Stimulated activated naive CD8-positive, alpha-beta T cell treated with anti-CD3 and anti-CD28 coated beads, Interleukin-15, amount 100 ng/mL, for 72 hours (primary cell): ENCODE results near the gene PIGS.
A peak's percentile ranks its signal among the peaks of the same experiment; 100 is the strongest.

Experiments used
- ATAC-seq: fragments of 150-1000 bp; cut with Tn5 transposase; 2 replicates; pipeline ENCODE4 v1.10.0; 2021; ENCODE audit warnings: mild to moderate bottlenecking, moderate library complexity
- DNase-seq, 2 donors: peaks; one replicate each; pipeline ENCODE4 v3.0.0; 2021 to 2022
- H3K27ac Mint-ChIP-seq, 2 donors: one replicate each; pipeline ENCODE4 v1.8.0; 2022; ENCODE audit warnings: mild to moderate bottlenecking in 2 of 2, mixed read lengths in 2 of 2, moderate library complexity in 2 of 2
- H3K27me3 Mint-ChIP-seq: one replicate; pipeline ENCODE4 v1.8.0; 2022; ENCODE audit warnings: mixed read lengths
- H3K4me1 Mint-ChIP-seq: one replicate; pipeline ENCODE4 v1.8.0; 2022; ENCODE audit warnings: mild to moderate bottlenecking, mixed read lengths
- H3K4me3 Mint-ChIP-seq, 2 donors: one replicate each; pipeline ENCODE4 v1.8.0; 2022; ENCODE audit warnings: mild to moderate bottlenecking in 2 of 2, mixed read lengths in 2 of 2, moderate library complexity in 1 of 2
- H3K9me3 Mint-ChIP-seq, 2 donors: one replicate each; pipeline ENCODE4 v1.8.0; 2022; ENCODE audit warnings: mixed read lengths in 2 of 2

PIGS gene

DNA sequence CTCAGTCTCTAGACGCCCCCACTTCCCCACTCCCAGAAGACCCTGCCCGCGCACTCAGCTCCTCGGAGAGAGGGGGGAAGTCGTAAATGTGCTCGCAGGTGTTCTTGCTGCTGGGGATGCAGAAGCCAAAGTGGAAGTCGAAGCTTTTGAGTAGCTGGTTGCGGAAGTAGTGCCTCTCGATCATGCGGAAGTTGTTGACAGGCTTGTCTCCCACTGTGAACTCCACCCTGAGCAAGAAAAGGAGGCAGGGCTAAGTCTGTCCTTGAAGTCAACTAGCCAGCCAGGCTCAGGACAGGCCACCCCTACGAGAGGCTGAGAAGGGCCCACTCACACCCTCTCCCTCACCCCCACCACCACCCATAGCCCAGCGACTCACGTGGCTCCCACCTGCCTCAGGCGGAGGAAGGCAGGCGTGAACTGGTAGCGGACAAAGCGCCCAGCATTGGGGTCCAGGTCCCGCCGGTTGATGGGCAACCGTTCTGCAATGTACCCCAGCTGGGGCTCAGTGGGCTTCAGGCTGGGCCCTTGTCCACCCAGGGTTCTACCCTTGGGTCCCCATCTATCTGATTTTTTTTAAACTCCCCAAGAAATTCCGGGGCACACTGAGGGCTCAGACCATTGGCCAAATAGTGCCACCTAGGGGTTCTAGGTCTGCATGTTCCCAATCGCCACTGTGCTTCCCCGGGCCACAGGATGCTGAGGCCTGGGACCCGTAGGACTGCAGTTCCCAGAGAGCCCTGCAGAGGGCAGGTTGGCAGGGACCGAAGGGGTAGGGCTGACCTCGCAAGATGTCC, 23.5 kb downstream of the PIGS start:
- H3K27ac Mint-ChIP-seq, result peak overlapping the region; percentile 29 to 66
- ATAC-seq (peak; percentile 36), DNase-seq (peak; percentile 75 to 80)
- no peaks in the 10 kb centered on the region for H3K27me3 Mint-ChIP-seq
- H3K4me3 Mint-ChIP-seq, result peak overlapping the region; percentile 62 to 96
- peaks cover 53% of the 10 kb centered on the region for H3K4me1 Mint-ChIP-seq
- H3K9me3 Mint-ChIP-seq, result no peaks in the 10 kb centered on the region

- Mint-ChIP-seq H3K27me3 (no peaks in the 10 kb centered on the region), H3K27ac (no peak overlapping the region), H3K9me3 (no peaks in the 10 kb centered on the region), H3K4me3 (peak overlapping the region in 1 of 2 donors; percentile 48), H3K4me1 (peaks cover 50% of the 10 kb centered on the region)
- ATAC-seq (no peak), DNase-seq (no peak)
Observed at GRCh38 chr17:28547096-28547622, 24.2 kb downstream of the PIGS start.

DNA sequence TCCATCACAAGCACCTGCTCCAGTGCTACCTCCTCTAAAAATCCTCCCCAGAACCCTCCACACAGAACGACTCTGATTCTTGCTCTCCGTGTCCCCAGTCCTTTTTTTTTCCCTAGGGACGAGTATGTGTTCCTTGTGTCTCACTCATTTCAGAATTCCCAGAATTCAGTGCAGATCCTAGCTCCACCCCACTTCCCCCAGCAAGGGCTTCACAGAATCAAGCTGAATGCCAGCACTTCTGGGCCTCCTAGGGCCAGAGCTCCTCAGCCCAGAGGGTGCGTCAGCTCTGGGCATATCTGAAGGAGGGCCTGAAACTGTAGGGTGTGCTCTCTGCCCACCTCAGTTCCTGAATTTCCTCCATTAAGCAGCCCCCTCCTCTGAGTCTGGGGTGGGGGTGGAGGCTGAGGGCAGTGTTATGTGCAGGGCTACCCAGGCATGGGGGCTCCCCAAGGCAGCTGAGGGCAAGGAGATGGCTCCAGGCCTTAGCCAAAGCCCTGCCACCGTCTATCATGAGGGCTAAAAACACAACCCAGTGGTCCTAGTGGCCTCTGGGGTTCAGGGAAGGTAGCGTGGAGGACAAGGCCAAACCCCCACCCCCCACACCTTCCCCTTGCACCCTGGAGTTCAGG, 25.4 kb downstream of the PIGS start:
- Mint-ChIP-seq H3K9me3 (no peaks in the 10 kb centered on the region), H3K4me1 (peaks cover 38% of the 10 kb centered on the region), H3K27ac (no peak overlapping the region), H3K27me3 (no peaks in the 10 kb centered on the region), H3K4me3 (no peak overlapping the region)
- ATAC-seq, result no peak
- no peak for DNase-seq

GRCh38 chr17:28545141-28545503, 26.2 kb downstream of the PIGS start:
- H3K27ac Mint-ChIP-seq, result no peak overlapping the region

DNA sequence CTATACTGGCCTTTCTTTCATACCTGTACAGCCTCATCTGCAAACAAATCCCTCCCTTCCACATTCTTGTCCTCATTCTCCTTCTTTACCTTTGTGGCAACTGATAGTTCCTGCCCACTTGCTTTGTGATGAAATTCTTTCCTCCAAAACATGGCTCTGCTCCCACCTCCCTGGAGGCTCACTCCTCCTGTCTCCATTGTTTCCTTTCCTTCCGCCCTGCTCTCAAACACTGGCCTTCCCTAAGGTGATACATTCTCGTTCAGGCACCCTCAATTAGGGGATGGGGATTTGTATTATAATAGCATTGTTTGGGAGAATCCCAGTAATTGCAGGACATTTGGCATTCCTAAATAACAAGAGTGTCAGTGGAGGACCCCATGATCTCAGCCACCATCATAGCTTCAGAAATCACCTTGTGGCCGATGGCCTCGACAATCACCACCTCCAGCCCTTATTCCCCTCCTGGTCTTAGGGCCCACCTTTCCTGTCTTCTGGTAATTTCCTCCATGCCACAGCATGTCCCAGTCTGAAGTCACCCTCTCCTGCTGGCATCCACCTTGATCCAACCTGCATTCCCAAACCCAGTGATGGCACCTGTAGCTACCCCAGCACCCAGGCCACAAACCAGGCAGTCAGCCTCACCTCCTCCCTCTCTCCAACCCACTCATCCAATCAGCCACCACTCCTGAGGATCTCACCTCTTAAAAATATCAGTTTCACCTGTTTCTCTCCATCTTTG, 26.8 kb downstream of the PIGS start:
- H3K4me3 Mint-ChIP-seq, result no peak overlapping the region
- no peak overlapping the region for H3K27ac Mint-ChIP-seq
- no peaks in the 10 kb centered on the region for H3K27me3 Mint-ChIP-seq
- ATAC-seq, result no peak
- H3K4me1 Mint-ChIP-seq, result peaks cover 24% of the 10 kb centered on the region
- no peaks in the 10 kb centered on the region for H3K9me3 Mint-ChIP-seq
- no peak for DNase-seq

More at GRCh38 chr17:28545141-28545503, 26.2 kb downstream of the PIGS start:
- H3K4me3 Mint-ChIP-seq, result no peak overlapping the region
- no peak for ATAC-seq
- no peak for DNase-seq
- no peaks in the 10 kb centered on the region for H3K27me3 Mint-ChIP-seq
- peaks cover 30% of the 10 kb centered on the region for H3K4me1 Mint-ChIP-seq
- no peaks in the 10 kb centered on the region for H3K9me3 Mint-ChIP-seq

DNA sequence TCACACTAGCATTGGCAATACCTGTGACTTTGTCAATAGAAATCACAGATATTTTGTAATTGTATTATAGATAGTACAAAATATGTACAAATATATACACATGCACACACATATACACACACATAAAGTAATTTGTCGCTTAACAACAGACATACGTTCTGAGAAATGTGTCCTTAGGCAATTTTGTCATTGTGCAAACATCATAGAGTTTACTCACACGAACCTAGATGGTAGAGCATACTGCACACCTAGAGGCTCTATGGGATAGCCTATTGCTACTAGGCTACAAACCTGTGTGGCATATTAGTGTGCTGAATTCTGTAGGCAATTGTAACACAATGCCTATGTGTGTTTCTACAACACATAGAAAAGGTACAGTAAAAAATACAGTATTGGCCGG, 29.9 kb downstream of the PIGS start:
- H3K27ac Mint-ChIP-seq, result no peak overlapping the region
- no peaks in the 10 kb centered on the region for H3K9me3 Mint-ChIP-seq
- DNase-seq, result no peak
- no peaks in the 10 kb centered on the region for H3K27me3 Mint-ChIP-seq
- no peak for ATAC-seq
- H3K4me3 Mint-ChIP-seq, result no peak overlapping the region
- no peaks in the 10 kb centered on the region for H3K4me1 Mint-ChIP-seq

DNA sequence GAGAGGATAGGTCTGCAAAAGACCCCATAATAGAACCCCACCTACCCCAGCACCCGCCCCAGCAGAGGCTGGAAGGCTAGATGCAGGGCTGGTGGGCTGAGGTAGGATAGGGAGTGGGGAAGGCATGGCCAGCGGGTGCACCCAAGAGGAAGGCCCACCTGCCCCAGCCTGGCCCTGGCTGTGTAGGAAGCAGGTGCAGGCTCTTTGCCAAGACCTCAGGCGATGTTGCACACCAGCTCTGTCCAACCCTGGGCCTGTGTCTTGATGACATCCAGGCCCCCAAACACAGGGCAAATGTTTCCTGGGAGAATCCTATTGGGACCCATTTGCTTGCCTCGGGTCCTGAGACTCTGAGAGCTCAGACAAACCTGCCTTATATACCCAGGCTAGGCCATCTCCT, 31.1 kb downstream of the PIGS start:
- DNase-seq, result no peak
- Mint-ChIP-seq H3K4me1 (no peaks in the 10 kb centered on the region), H3K27ac (no peak overlapping the region), H3K27me3 (no peaks in the 10 kb centered on the region), H3K9me3 (no peaks in the 10 kb centered on the region), H3K4me3 (no peak overlapping the region)
- ATAC-seq, result no peak

GRCh38 chr17:28538296-28538895, 32.9 kb downstream of the PIGS start:
- no peak for ATAC-seq
- no peak for DNase-seq
- Mint-ChIP-seq H3K4me1 (no peaks in the 10 kb centered on the region), H3K4me3 (no peak overlapping the region), H3K27ac (no peak overlapping the region), H3K9me3 (no peaks in the 10 kb centered on the region), H3K27me3 (no peaks in the 10 kb centered on the region)

GRCh38 chr17:28537219-28537610, 34.1 kb downstream of the PIGS start:
- Mint-ChIP-seq H3K9me3 (no peaks in the 10 kb centered on the region), H3K27me3 (no peaks in the 10 kb centered on the region), H3K4me1 (no peaks in the 10 kb centered on the region), H3K27ac (no peak overlapping the region), H3K4me3 (no peak overlapping the region)
- ATAC-seq (peak; percentile 19), DNase-seq (no peak)

- no peak for ATAC-seq
- H3K27me3 Mint-ChIP-seq, result no peaks in the 10 kb centered on the region
Observed at GRCh38 chr17:28536532-28537218, 34.6 kb downstream of the PIGS start.

DNA sequence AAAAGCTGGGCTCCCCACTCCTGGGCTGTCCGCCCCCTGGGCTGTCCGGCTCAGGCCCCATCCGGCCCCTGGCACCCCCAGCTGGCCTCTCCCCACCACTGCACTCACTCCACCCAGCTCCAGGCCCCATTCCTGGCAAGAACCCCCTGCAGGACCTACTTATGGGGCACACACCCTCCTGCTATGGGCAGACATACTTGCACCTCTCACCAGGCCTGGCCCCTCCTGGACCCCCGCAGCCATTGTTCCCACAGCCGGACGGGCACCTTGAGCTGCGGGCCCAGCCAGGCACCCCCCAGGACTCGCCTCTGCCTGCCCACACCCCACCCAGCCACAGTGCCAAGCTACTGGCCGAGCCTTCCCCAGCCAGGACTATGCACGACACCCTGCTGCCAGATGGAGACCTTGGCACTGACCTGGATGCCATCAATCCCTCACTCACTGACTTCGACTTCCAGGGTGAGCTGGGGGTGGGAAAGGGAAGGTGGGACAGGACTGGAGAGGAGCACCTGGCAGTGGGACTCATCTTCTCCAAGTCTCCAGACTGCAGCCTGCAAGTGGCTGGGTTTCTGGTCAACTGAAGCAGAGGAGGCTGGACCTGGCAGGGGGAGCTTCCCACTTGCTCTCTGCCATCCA, 36.5 kb downstream of the PIGS start:
- Mint-ChIP-seq H3K27ac (no peak overlapping the region), H3K4me1 (no peaks in the 10 kb centered on the region), H3K27me3 (no peaks in the 10 kb centered on the region), H3K4me3 (no peak overlapping the region), H3K9me3 (no peaks in the 10 kb centered on the region)
- DNase-seq (no peak), ATAC-seq (no peak)

More at GRCh38 chr17:28536532-28537218, 34.6 kb downstream of the PIGS start:
- DNase-seq, result no peak
- Mint-ChIP-seq H3K4me1 (no peaks in the 10 kb centered on the region), H3K4me3 (no peak overlapping the region), H3K9me3 (no peaks in the 10 kb centered on the region), H3K27ac (no peak overlapping the region)

GRCh38 chr17:28533091-28533807, 38.1 kb downstream of the PIGS start:
- H3K4me3 Mint-ChIP-seq, result no peak overlapping the region
- H3K4me1 Mint-ChIP-seq, result no peaks in the 10 kb centered on the region
- no peaks in the 10 kb centered on the region for H3K9me3 Mint-ChIP-seq
- peak overlapping the region in 1 of 2 donors; percentile 16 for H3K27ac Mint-ChIP-seq
- DNase-seq (no peak), ATAC-seq (no peak)
- H3K27me3 Mint-ChIP-seq, result no peaks in the 10 kb centered on the region

GRCh38 chr17:28532050-28532960, 39.0 kb downstream of the PIGS start:
- H3K27me3 Mint-ChIP-seq, result no peaks in the 10 kb centered on the region
- H3K27ac Mint-ChIP-seq, result no peak overlapping the region
- DNase-seq, result no peak
- H3K4me1 Mint-ChIP-seq, result no peaks in the 10 kb centered on the region
- no peak for ATAC-seq
- H3K9me3 Mint-ChIP-seq, result no peaks in the 10 kb centered on the region
- H3K4me3 Mint-ChIP-seq, result no peak overlapping the region
